ENCODE data around the gene CRYBA2.

Gene CRYBA2

GRCh38 chr2:218985021-218985324, 8.2 kb downstream of the CRYBA2 start, which contains the start of gene FEV:
TSS of gene FEV (minus strand) at chr2:218985184. CDS start at chr2:218985075, 109 bp downstream.
- Histone ChIP-seq H3K9me3 (ENCODE audit: insufficient read depth, low read depth, low read length) (peaks cover 9% of the 10 kb centered on the region; the same call in 1 of the 2 replicates), H3K36me3 (ENCODE audit: insufficient read depth, low read depth, low read length) (no peaks in the 10 kb centered on the region), H3K4me3 (ENCODE audit: low read length) (peak within 1 kb of the TSS; percentile 22; the same call in 1 of the 2 replicates), H3K4me1 (ENCODE audit: insufficient read depth, low read length) (no peaks in the 10 kb centered on the region), H3K9ac (ENCODE audit: low read depth, low read length) (no peak within 1 kb of the TSS), H3K27ac (ENCODE audit: low read length) (no peak within 1 kb of the TSS), H3K27me3 (ENCODE audit: insufficient read depth, low read length) (peaks cover 99% of the 10 kb centered on the region)

- no peak overlapping the region for H3K4me3 ChIP-seq (ENCODE audit: low read length)
- no peak overlapping the region for H3K9ac ChIP-seq (ENCODE audit: low read depth, low read length)
- peaks cover 3% of the 10 kb centered on the region; the same call in 1 of the 2 replicates for H3K4me1 ChIP-seq (ENCODE audit: insufficient read depth, low read length)
- H3K36me3 ChIP-seq (ENCODE audit: insufficient read depth, low read depth, low read length), result no peaks in the 10 kb centered on the region
- H3K9me3 ChIP-seq (ENCODE audit: insufficient read depth, low read depth, low read length), result peaks cover 9% of the 10 kb centered on the region; the same call in 1 of the 2 replicates
- no peak overlapping the region for H3K27ac ChIP-seq (ENCODE audit: low read length)
- peaks cover 99% of the 10 kb centered on the region for H3K27me3 ChIP-seq (ENCODE audit: insufficient read depth, low read length)
These were observed 8.8 kb downstream of the CRYBA2 start for GRCh38 chr2:218984239-218985020.

GRCh38 chr2:218983934-218984238, 9.3 kb downstream of the CRYBA2 start:
- Histone ChIP-seq H3K36me3 (ENCODE audit: insufficient read depth, low read depth, low read length) (no peaks in the 10 kb centered on the region), H3K9ac (ENCODE audit: low read depth, low read length) (no peak overlapping the region), H3K9me3 (ENCODE audit: insufficient read depth, low read depth, low read length) (peaks cover 9% of the 10 kb centered on the region; the same call in 1 of the 2 replicates), H3K27me3 (ENCODE audit: insufficient read depth, low read length) (peaks cover 99% of the 10 kb centered on the region), H3K27ac (ENCODE audit: low read length) (no peak overlapping the region), H3K4me1 (ENCODE audit: insufficient read depth, low read length) (peaks cover 3% of the 10 kb centered on the region; the same call in 1 of the 2 replicates), H3K4me3 (ENCODE audit: low read length) (no peak overlapping the region)

DNA sequence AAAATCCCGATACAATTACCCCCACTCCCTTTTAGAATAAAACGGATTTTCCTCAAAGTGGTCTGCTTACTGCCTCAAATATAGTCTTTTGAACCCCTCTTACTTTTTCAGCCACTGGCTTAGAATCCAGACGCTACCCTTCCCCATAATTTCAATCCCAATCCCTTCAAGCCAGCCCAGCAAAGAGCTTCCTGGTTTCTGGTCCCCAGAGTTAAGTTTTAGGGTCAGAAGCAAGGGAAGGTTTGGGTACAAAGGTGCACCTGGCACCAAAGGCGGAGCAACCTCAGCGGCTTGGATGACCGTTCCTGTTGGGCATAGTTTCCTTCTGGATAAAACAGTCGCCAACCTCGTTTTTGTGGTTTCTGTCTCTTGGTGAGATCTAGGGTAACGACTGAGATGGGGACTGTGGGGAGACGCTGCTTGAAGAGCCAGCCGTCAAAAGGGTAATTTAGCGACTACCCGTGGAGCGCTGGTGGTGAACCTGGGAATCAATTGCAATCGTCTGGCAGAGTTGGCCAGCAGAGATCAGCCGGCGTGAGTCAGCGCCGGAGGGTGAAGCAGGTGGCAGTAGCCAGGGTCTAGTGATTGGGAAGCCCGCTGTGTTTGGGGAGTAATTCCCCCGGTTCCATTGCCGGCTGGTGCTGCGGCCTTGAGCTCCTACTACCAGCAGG, 9.8 kb downstream of the CRYBA2 start:
- H3K27ac ChIP-seq (ENCODE audit: low read length), result no peak overlapping the region

GRCh38 chr2:218982586-218983262, 10.5 kb downstream of the CRYBA2 start:
- no peak overlapping the region for H3K27ac ChIP-seq (ENCODE audit: low read length)
- no peak overlapping the region for H3K9ac ChIP-seq (ENCODE audit: low read depth, low read length)
- H3K27me3 ChIP-seq (ENCODE audit: insufficient read depth, low read length), result peaks cover 99% of the 10 kb centered on the region
- peaks cover 3% of the 10 kb centered on the region; the same call in 1 of the 2 replicates for H3K4me1 ChIP-seq (ENCODE audit: insufficient read depth, low read length)
- H3K36me3 ChIP-seq (ENCODE audit: insufficient read depth, low read depth, low read length), result no peaks in the 10 kb centered on the region
- H3K9me3 ChIP-seq (ENCODE audit: insufficient read depth, low read depth, low read length), result peaks cover 9% of the 10 kb centered on the region; the same call in 1 of the 2 replicates
- no peak overlapping the region for H3K4me3 ChIP-seq (ENCODE audit: low read length)

More for the DNA sequence above, 9.8 kb downstream of the CRYBA2 start:
- H3K36me3 ChIP-seq (ENCODE audit: insufficient read depth, low read depth, low read length), result no peaks in the 10 kb centered on the region
- H3K9me3 ChIP-seq (ENCODE audit: insufficient read depth, low read depth, low read length), result peaks cover 9% of the 10 kb centered on the region; the same call in 1 of the 2 replicates
- H3K4me1 ChIP-seq (ENCODE audit: insufficient read depth, low read length), result peaks cover 3% of the 10 kb centered on the region; the same call in 1 of the 2 replicates
- H3K27me3 ChIP-seq (ENCODE audit: insufficient read depth, low read length), result peaks cover 99% of the 10 kb centered on the region
- H3K9ac ChIP-seq (ENCODE audit: low read depth, low read length), result no peak overlapping the region
- no peak overlapping the region for H3K4me3 ChIP-seq (ENCODE audit: low read length)

DNA sequence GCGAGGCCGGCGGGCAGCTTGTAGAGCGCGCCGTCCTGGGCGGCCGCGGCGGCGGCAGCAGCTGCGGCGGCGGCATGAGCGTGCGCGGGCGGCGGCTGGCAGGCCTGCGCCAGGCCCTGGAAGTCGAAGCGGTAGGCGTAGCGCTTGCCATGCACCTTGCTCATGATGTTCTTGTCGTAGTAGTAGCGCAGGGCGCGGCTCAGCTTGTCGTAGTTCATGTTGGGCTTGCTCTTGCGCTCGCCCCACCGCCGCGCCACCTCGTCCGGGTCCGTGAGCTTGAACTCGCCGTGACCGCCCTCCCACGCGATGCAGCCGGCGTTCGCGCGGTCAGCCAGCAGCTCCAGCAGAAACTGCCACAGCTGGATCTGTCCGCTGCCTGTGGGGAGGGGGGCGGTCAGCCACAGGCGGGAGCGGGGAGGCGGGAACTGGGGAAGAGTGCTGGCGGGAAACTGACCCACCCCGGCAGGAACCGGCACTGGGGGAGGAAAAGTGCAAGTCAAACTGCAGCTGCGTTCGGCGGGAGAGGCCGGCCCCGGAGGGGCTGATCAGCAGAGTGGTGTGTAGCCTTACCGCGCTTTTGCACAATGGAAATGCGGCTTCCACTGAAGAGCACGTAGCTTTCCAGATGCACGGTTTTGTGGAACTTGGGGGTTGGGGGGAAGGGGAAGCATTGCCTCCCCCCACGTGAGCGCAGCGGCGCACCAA, 11.2 kb downstream of the CRYBA2 start:
- Histone ChIP-seq H3K27ac (ENCODE audit: low read length) (no peak overlapping the region), H3K9me3 (ENCODE audit: insufficient read depth, low read depth, low read length) (peaks cover 9% of the 10 kb centered on the region; the same call in 1 of the 2 replicates), H3K4me3 (ENCODE audit: low read length) (no peak overlapping the region), H3K4me1 (ENCODE audit: insufficient read depth, low read length) (peaks cover 3% of the 10 kb centered on the region; the same call in 1 of the 2 replicates), H3K27me3 (ENCODE audit: insufficient read depth, low read length) (peaks cover 99% of the 10 kb centered on the region), H3K36me3 (ENCODE audit: insufficient read depth, low read depth, low read length) (no peaks in the 10 kb centered on the region), H3K9ac (ENCODE audit: low read depth, low read length) (no peak overlapping the region)

GRCh38 chr2:218981390-218981880, 11.8 kb downstream of the CRYBA2 start:
- no peak overlapping the region for H3K4me3 ChIP-seq (ENCODE audit: low read length)
- H3K36me3 ChIP-seq (ENCODE audit: insufficient read depth, low read depth, low read length), result no peaks in the 10 kb centered on the region
- no peak overlapping the region for H3K9ac ChIP-seq (ENCODE audit: low read depth, low read length)
- H3K4me1 ChIP-seq (ENCODE audit: insufficient read depth, low read length), result peaks cover 3% of the 10 kb centered on the region; the same call in 1 of the 2 replicates
- peaks cover 9% of the 10 kb centered on the region; the same call in 1 of the 2 replicates for H3K9me3 ChIP-seq (ENCODE audit: insufficient read depth, low read depth, low read length)
- H3K27me3 ChIP-seq (ENCODE audit: insufficient read depth, low read length), result peaks cover 99% of the 10 kb centered on the region
- no peak overlapping the region for H3K27ac ChIP-seq (ENCODE audit: low read length)

DNA sequence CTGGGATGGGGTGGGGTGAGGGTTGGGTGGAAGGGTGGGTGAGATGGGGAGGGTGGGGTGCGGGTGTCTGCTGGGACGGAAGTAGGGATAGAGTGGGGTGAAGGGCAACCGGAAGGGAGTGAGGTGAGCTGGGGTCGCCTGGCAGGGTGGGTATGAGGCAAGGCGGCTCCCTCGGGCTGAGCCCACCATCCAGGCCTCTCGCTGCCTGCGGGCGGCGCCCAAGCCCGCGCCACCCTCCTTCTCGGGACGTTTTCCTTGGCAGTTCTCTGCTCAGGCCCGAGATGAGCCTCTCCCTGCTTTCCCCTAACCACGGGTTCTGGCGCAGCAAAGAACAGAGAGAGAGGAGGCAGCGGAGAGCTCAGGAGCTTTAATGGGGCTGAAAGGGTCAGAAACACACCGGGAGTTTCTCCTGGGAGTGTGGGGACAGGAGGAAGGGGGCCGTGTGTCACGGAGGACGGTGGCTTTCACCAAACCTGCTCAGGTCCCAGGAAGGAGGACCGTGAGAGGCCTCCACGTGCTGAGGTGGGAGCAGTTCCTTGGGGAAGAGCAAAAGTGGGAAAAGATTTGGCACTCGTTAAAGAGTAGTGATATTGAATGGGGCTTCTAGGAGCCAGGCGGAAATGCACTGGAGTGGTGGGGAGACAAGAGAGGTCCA, 12.4 kb downstream of the CRYBA2 start:
- H3K27me3 ChIP-seq (ENCODE audit: insufficient read depth, low read length), result peaks cover 99% of the 10 kb centered on the region
- no peaks in the 10 kb centered on the region for H3K36me3 ChIP-seq (ENCODE audit: insufficient read depth, low read depth, low read length)
- no peak overlapping the region for H3K9ac ChIP-seq (ENCODE audit: low read depth, low read length)
- peaks cover 9% of the 10 kb centered on the region; the same call in 1 of the 2 replicates for H3K9me3 ChIP-seq (ENCODE audit: insufficient read depth, low read depth, low read length)
- H3K4me3 ChIP-seq (ENCODE audit: low read length), result no peak overlapping the region; the same call in 1 of the 2 replicates
- H3K4me1 ChIP-seq (ENCODE audit: insufficient read depth, low read length), result peaks cover 3% of the 10 kb centered on the region; the same call in 1 of the 2 replicates
- H3K27ac ChIP-seq (ENCODE audit: low read length), result no peak overlapping the region

DNA sequence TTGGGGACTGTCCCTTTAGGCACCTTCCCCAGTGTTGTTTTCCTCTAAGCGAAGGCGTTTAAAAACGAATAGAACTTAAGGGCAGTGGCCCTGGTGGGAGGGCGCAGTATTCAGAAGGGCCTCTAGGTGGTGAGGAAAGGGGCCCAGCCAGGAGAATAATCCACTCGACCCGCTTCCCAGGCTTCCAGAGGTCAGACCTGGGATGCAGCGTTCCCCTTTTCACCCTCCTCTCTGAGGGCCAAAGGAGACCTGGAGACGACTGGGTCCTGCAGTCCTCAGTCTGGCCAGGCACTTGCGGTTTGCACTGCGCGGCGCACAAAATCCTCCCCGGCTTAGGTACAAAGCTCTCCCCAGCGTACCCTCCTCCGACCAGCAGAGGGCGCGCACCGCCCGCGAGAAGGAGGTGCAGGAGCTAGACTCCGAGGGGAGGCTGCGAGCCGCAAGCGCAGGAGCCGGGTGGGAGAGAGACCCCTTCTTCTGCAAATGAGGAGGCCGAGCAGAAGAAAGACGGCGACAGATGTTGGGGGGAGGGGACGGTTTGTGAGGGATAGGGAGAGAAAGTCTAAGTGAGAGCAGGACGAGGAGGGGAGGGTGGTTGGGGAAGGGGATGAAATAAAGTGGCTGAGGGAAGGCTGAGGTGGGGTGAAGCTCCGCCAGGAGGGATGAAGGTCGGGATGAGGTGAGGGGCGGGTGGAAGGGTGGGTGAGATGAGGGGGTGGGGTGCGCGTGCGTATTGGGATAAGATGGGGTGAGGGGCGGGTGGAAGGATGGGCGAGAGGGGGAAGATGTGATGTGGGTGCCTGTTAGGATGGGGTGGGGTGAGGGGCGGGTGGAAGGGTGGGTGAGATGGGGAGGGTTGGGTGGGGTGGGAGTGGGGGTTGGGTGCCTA, 13.1 kb downstream of the CRYBA2 start:
- Histone ChIP-seq H3K4me3 (ENCODE audit: low read length) (peak overlapping the region; percentile 43; the same call in 1 of the 2 replicates), H3K27me3 (ENCODE audit: insufficient read depth, low read length) (peaks cover 99% of the 10 kb centered on the region), H3K9me3 (ENCODE audit: insufficient read depth, low read depth, low read length) (peaks cover 9% of the 10 kb centered on the region; the same call in 1 of the 2 replicates), H3K9ac (ENCODE audit: low read depth, low read length) (no peak overlapping the region), H3K27ac (ENCODE audit: low read length) (no peak overlapping the region), H3K4me1 (ENCODE audit: insufficient read depth, low read length) (peaks cover 3% of the 10 kb centered on the region; the same call in 1 of the 2 replicates), H3K36me3 (ENCODE audit: insufficient read depth, low read depth, low read length) (no peaks in the 10 kb centered on the region)
